ENCODE data around the gene ITCH. TPM values are rescaled to one million over a fixed set of nuclear protein-coding genes. Genes with fewer than 3 reads are reported as not detected.
"Not testable (repeated sequence)": the region's sequence is repeated elsewhere in the genome, so short reads cannot be mapped to it uniquely, and the experiment has no call there.

ITCH gene
- total and polyA plus RNA-seq, 2 experiments from 2014 or later: 22.1 to 61.2 TPM

- peaks cover 99% of the 10 kb centered on the region for H3K79me2 ChIP-seq
- H3K27ac ChIP-seq: no peak overlapping the region
- no peak overlapping the region for H3K4me3 ChIP-seq
- H2AFZ ChIP-seq: no peak overlapping the region
- TF ChIP-seq EZH2 (IDR thresholded peaks at IDR 0.05; ENCODE audit: borderline replicate concordance) (no peak), CTCF (IDR thresholded peaks at IDR 0.05; ENCODE audit: poor library complexity) (no peak), EZH2phosphoT487 (IDR thresholded peaks at IDR 0.05; ENCODE audit: low read depth, severe bottlenecking, unreplicated experiment) (no peak)
- H3K27me3 ChIP-seq: no peaks in the 10 kb centered on the region
- no peaks in the 10 kb centered on the region for H3K9me3 ChIP-seq (ENCODE audit: low read depth)
- no peak overlapping the region for H3K4me2 ChIP-seq
- DNase-seq (ENCODE audit: low spot score): no peak
- WGBS (ENCODE audit: low lambda C conversion rate, missing lambda C conversion rate): 100% methylated on average over 3 of the region's 3 CpGs
- peaks cover 10% of the 10 kb centered on the region for H3K4me1 ChIP-seq (ENCODE audit: insufficient read depth)
- no peaks in the 10 kb centered on the region for H3K9me2 ChIP-seq (replicated peaks; ENCODE audit: insufficient read depth)
- no peaks in the 10 kb centered on the region for H3K36me3 ChIP-seq (replicated peaks; ENCODE audit: insufficient read depth, low read depth)
- H4K20me1 ChIP-seq (ENCODE audit: insufficient read depth, poor library complexity, severe bottlenecking): peaks cover 79% of the 10 kb centered on the region
Measured at GRCh38 chr20:34382174-34382573, 19.1 kb downstream of the ITCH start.

GRCh38 chr20:34382877-34383455 is 19.9 kb downstream of the ITCH start:
- not testable (repeated sequence) for H3K4me1 ChIP-seq (ENCODE audit: insufficient read depth); H3K9me3 ChIP-seq (ENCODE audit: low read depth); H3K27me3 ChIP-seq; DNase-seq (ENCODE audit: low spot score); H3K9me2 ChIP-seq (replicated peaks; ENCODE audit: insufficient read depth); H3K4me3 ChIP-seq; H3K4me2 ChIP-seq; H3K36me3 ChIP-seq (replicated peaks; ENCODE audit: insufficient read depth, low read depth); H3K27ac ChIP-seq; H2AFZ ChIP-seq
- Histone ChIP-seq H4K20me1 (ENCODE audit: insufficient read depth, poor library complexity, severe bottlenecking) (peaks cover 80% of the 10 kb centered on the region), H3K79me2 (peaks cover 99% of the 10 kb centered on the region)
- WGBS (ENCODE audit: low lambda C conversion rate, missing lambda C conversion rate): 97% methylated on average over 14 of the region's 14 CpGs

- H3K9me3 ChIP-seq (ENCODE audit: low read depth): no peaks in the 10 kb centered on the region
- TF ChIP-seq EZH2phosphoT487 (IDR thresholded peaks at IDR 0.05; ENCODE audit: low read depth, severe bottlenecking, unreplicated experiment) (no peak), CTCF (IDR thresholded peaks at IDR 0.05; ENCODE audit: poor library complexity) (no peak), EZH2 (IDR thresholded peaks at IDR 0.05; ENCODE audit: borderline replicate concordance) (no peak)
- no peak overlapping the region for H3K27ac ChIP-seq
- WGBS (ENCODE audit: low lambda C conversion rate, missing lambda C conversion rate): 91% methylated on average over 1 of the region's 1 CpG
- H3K4me3 ChIP-seq: no peak overlapping the region
- DNase-seq (ENCODE audit: low spot score): no peak
- H3K36me3 ChIP-seq (replicated peaks; ENCODE audit: insufficient read depth, low read depth): no peaks in the 10 kb centered on the region
- H2AFZ ChIP-seq: no peak overlapping the region
- H3K27me3 ChIP-seq: no peaks in the 10 kb centered on the region
- peaks cover 10% of the 10 kb centered on the region for H3K4me1 ChIP-seq (ENCODE audit: insufficient read depth)
- peaks cover 83% of the 10 kb centered on the region for H4K20me1 ChIP-seq (ENCODE audit: insufficient read depth, poor library complexity, severe bottlenecking)
- H3K79me2 ChIP-seq: peaks cover 100% of the 10 kb centered on the region
- no peaks in the 10 kb centered on the region for H3K9me2 ChIP-seq (replicated peaks; ENCODE audit: insufficient read depth)
- no peak overlapping the region for H3K4me2 ChIP-seq
Measured at GRCh38 chr20:34385464-34385863, 22.4 kb downstream of the ITCH start.

GRCh38 chr20:34388000-34388399 is 24.9 kb downstream of the ITCH start:
- Histone ChIP-seq H2AFZ (no peak overlapping the region), H3K4me2 (no peak overlapping the region), H3K9me2 (replicated peaks; ENCODE audit: insufficient read depth) (no peaks in the 10 kb centered on the region), H3K9me3 (ENCODE audit: low read depth) (no peaks in the 10 kb centered on the region), H3K27ac (no peak overlapping the region), H4K20me1 (ENCODE audit: insufficient read depth, poor library complexity, severe bottlenecking) (peaks cover 75% of the 10 kb centered on the region), H3K27me3 (no peaks in the 10 kb centered on the region), H3K4me3 (no peak overlapping the region), H3K36me3 (replicated peaks; ENCODE audit: insufficient read depth, low read depth) (no peaks in the 10 kb centered on the region), H3K4me1 (ENCODE audit: insufficient read depth) (peaks cover 10% of the 10 kb centered on the region), H3K79me2 (peaks cover 97% of the 10 kb centered on the region)
- 95% methylated on average over 3 of the region's 3 CpGs for WGBS (ENCODE audit: low lambda C conversion rate, missing lambda C conversion rate)
- DNase-seq (ENCODE audit: low spot score): no peak
- TF ChIP-seq EZH2 (IDR thresholded peaks at IDR 0.05; ENCODE audit: borderline replicate concordance) (no peak), CTCF (IDR thresholded peaks at IDR 0.05; ENCODE audit: poor library complexity) (no peak), EZH2phosphoT487 (IDR thresholded peaks at IDR 0.05; ENCODE audit: low read depth, severe bottlenecking, unreplicated experiment) (no peak)
